OCI-LY7 (cell line): Measurements from ENCODE around the gene ELFN1. TPM values are rescaled to one million over a fixed set of nuclear protein-coding genes. Genes with fewer than 3 reads are reported as not detected.

ENCODE experiments used
- BruUV-seq: library from RNA; stranded (reverse); fragments of 400-500 nt; replicated peaks from 2 replicates; lab custom pipeline; 2021; lab: Mats Ljungman, UMichigan
- CTCF ChIA-PET: fragments of 300-600 bp; sonication (Branson Sonifier 250); formaldehyde crosslinking; loops from one replicate; lab custom pipeline; 2022; ENCODE audit warnings: antibody characterized with exemption; ENCODE audit not compliant: unreplicated experiment; lab: Charles Lee
- POLR2A ChIA-PET: fragments of 300-600 bp; sonication (Branson Sonifier 250); formaldehyde crosslinking; loops from one replicate; lab custom pipeline; 2022; ENCODE audit warnings: antibody characterized with exemption; lab: Charles Lee
- DNase-seq: peaks from one replicate; pipeline ENCODE4 v3.0.0-alpha.2; 2015; ENCODE audit warnings: low spot score
- H2AFZ ChIP-seq: fragments of 200-600 bp; sonication (generic), shearing (Covaris generic); 2 replicates; pipeline ENCODE4 v1.6.1; 2014; ENCODE audit warnings: mild to moderate bottlenecking, antibody characterized with exemption, low read length, moderate library complexity
- H3K27ac ChIP-seq: fragments of 200-600 bp; sonication (generic); 2 replicates; pipeline ENCODE4 v1.5.1; 2014; ENCODE audit warnings: mixed run types, low read depth, mild to moderate bottlenecking, moderate library complexity, low read length, inconsistent platforms; ENCODE audit not compliant: poor library complexity, severe bottlenecking
- H3K36me3 ChIP-seq: fragments of 200-600 bp; sonication (generic); 2 replicates; pipeline ENCODE4 v1.6.1; 2014; ENCODE audit warnings: mild to moderate bottlenecking, antibody characterized with exemption, low read length, moderate library complexity, mixed read lengths; ENCODE audit not compliant: insufficient read depth
- H3K4me1 ChIP-seq: fragments of 200-600 bp; sonication (generic); 2 replicates; pipeline ENCODE4 v1.5.1; 2014; ENCODE audit warnings: mild to moderate bottlenecking, low read length; ENCODE audit not compliant: insufficient read depth, poor library complexity, severe bottlenecking
- H3K4me2 ChIP-seq: fragments of 200-600 bp; sonication (generic); 2 replicates; pipeline ENCODE4 v1.6.1; 2014; ENCODE audit warnings: mild to moderate bottlenecking, low read length
- H3K4me3 ChIP-seq: fragments of 200-600 bp; sonication (generic); 2 replicates; pipeline ENCODE4 v1.5.1; 2014; ENCODE audit warnings: mild to moderate bottlenecking, low read depth, low read length; ENCODE audit not compliant: poor library complexity, severe bottlenecking
- H3K79me2 ChIP-seq: fragments of 200-600 bp; sonication (generic); 2 replicates; pipeline ENCODE4 v1.6.1; 2016; ENCODE audit warnings: low read depth, mild to moderate bottlenecking, low read length, moderate library complexity, mixed read lengths; ENCODE audit not compliant: insufficient read depth
- H3K9me2 ChIP-seq: fragments of 200-600 bp; sonication (generic); 2 replicates; pipeline ENCODE4 v1.6.1; 2016; ENCODE audit warnings: mild to moderate bottlenecking, low read length, mixed read lengths; ENCODE audit not compliant: insufficient read depth
- H3K9me3 ChIP-seq: fragments of 200-600 bp; sonication (generic); 2 replicates; pipeline ENCODE4 v1.6.1; 2014; ENCODE audit warnings: mild to moderate bottlenecking, mixed run types, low read length, mixed read lengths
- H4K20me1 ChIP-seq: fragments of 200-600 bp; sonication (generic); 2 replicates; pipeline ENCODE4 v1.6.1; 2014; ENCODE audit warnings: mild to moderate bottlenecking, antibody characterized with exemption, low read length, moderate library complexity, mixed read lengths; ENCODE audit not compliant: insufficient read depth
- EZH2phosphoT487 ChIP-seq: fragments of 200-600 bp; sonication (generic); IDR thresholded peaks from 2 replicates; pipeline ENCODE4 v1.6.1; 2018; ENCODE audit warnings: low read depth, borderline replicate concordance, mild to moderate bottlenecking, mixed run types, antibody characterized with exemption, low read length, moderate library complexity, mixed read lengths
- intact Hi-C: fragments of 100-400 bp; cut with micrococcal nuclease; formaldehyde crosslinking; loops from one replicate; pipeline ENCODE4 v1.10.0; 2022; ENCODE audit not compliant: unreplicated experiment
- total RNA-seq, 2 experiments: library from RNA; depleted of rRNA in 1 of 2; stranded (reverse); fragments of >200 nt in 1 of 2; shearing (Covaris generic) in 1 of 2; gene quantifications; 2 replicates each; pipeline ENCODE4 v1.2.3, GENCODE V29; 2014 to 2022
- TF ChIP-seq, protein P1 (sequence below): fragments of 200-600 bp; sonication (generic); conservative IDR thresholded peaks from 2 replicates; pipeline ENCODE4 v1.5.1; 2014; ENCODE audit warnings: mild to moderate bottlenecking, antibody characterized with exemption, low read length, moderate library complexity, mixed read lengths

ELFN1 gene
- total RNA-seq, 2 experiments from 2014 or later = not detected

DNA sequence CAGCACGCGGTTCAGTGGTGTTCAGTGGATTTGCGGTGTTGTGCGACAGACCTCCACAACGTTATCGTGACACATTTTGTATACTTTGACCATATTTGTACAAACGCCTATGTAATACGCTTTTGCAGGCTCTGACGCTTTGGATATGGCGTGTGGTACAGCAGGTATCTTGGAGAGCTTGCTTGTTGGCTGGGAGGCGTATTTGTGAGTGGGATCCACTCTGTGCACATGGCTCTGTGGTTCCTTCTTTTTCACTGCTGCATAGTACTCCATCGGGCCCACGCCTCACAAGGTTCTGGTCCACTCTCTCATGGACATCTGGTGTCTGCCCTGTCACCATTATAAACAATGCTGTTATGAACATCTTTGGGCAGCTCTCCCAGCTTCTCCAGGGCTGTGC, 53.2 kb downstream of the ELFN1 start:
- no peak for DNase-seq
- no TSS peak for BruUV-seq
- no peak for TF ChIP-seq EZH2phosphoT487
- TF ChIP-seq, protein P1, sequence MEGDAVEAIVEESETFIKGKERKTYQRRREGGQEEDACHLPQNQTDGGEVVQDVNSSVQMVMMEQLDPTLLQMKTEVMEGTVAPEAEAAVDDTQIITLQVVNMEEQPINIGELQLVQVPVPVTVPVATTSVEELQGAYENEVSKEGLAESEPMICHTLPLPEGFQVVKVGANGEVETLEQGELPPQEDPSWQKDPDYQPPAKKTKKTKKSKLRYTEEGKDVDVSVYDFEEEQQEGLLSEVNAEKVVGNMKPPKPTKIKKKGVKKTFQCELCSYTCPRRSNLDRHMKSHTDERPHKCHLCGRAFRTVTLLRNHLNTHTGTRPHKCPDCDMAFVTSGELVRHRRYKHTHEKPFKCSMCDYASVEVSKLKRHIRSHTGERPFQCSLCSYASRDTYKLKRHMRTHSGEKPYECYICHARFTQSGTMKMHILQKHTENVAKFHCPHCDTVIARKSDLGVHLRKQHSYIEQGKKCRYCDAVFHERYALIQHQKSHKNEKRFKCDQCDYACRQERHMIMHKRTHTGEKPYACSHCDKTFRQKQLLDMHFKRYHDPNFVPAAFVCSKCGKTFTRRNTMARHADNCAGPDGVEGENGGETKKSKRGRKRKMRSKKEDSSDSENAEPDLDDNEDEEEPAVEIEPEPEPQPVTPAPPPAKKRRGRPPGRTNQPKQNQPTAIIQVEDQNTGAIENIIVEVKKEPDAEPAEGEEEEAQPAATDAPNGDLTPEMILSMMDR = no peak
- Histone ChIP-seq H3K4me2 (no peak overlapping the region), H3K9me2 (no peaks in the 10 kb centered on the region), H3K9me3 (no peaks in the 10 kb centered on the region), H3K36me3 (no peaks in the 10 kb centered on the region), H3K27ac (no peak overlapping the region), H2AFZ (no peak overlapping the region), H3K4me1 (no peaks in the 10 kb centered on the region), H4K20me1 (no peaks in the 10 kb centered on the region), H3K4me3 (no peak overlapping the region), H3K79me2 (no peaks in the 10 kb centered on the region)
- ChIA-PET CTCF (no interaction called here), POLR2A (no interaction called here)
- intact Hi-C loops = no loop called here

DNA sequence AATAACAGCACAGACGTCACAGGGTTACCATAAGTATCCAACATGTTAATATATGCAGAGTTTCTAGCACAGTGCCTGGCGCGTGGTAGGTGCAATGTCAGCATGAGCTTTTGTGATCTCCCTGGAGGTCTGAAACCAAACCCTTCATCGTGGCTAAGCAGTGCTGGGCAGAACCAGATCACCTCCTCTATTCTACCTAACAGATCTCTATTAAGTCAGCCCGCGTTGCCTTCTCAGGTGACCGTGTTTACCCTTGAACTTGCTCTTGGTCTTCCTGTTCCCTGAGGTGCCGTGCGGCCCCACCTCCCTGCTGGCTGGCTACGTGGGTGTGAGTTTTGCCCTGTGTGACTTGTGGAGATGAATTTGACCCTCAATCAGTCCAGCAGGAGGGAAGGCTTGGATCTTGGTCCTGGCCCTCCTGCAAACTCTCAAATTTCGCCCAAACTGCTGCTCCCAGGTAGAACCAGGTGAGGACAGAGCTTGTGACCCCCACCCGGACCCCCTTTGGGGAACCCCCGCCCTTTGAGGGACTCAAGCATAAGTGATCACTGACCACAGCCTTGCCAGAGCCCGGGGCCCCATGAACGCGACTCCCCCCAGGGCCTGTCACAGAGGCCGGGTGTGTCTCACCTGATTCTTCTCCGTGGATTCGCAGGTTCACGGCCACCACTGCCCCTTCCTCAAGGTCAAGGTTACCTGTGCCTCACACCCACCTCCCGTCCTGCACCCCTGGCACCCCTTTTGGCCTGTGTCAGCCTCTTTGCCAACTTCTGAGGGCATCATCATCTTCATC, 54.2 kb downstream of the ELFN1 start:
- Histone ChIP-seq H3K9me2 (no peaks in the 10 kb centered on the region), H3K4me1 (no peaks in the 10 kb centered on the region), H3K36me3 (no peaks in the 10 kb centered on the region), H2AFZ (no peak overlapping the region), H3K4me2 (no peak overlapping the region), H3K9me3 (no peaks in the 10 kb centered on the region), H3K4me3 (no peak overlapping the region), H3K79me2 (no peaks in the 10 kb centered on the region), H3K27ac (no peak overlapping the region), H4K20me1 (no peaks in the 10 kb centered on the region)
- BruUV-seq = no TSS peak
- CTCF ChIA-PET = no interaction called here
- intact Hi-C loops = no loop called here
- TF ChIP-seq EZH2phosphoT487 = no peak
- TF ChIP-seq, protein P1 = no peak
- POLR2A ChIA-PET = no interaction called here
- no peak for DNase-seq

DNA sequence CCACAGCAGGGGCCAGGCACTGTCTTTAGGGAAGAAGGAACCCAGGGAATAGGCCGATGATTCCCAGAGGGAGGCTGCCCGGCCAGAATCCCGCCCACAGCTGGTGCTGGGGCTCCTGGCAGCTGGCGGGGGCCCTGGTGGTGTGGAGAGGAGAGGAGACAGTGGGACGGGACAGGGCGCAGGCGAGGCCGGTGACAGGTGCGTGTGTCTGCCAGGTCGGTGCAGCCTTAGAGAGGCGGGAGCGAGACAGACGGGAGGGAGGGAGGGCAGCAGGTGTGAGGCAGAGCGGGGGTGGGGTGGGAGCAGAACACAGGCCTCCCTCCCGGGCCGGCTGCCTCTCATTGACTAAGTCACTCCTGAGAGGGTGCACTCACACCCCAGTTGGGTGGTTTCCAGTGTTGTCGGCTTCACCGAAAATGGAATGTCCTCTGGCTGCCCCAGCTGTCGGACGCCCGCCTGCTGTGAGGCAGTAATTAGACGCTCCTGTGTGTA, 55.2 kb downstream of the ELFN1 start:
- no peaks in the 10 kb centered on the region for H3K36me3 ChIP-seq
- intact Hi-C loops = no loop called here
- no peak for TF ChIP-seq EZH2phosphoT487
- TF ChIP-seq, protein P1 = no peak
- no peak overlapping the region for H2AFZ ChIP-seq
- no peak for DNase-seq
- BruUV-seq = no TSS peak
- POLR2A ChIA-PET = no interaction called here
- no peaks in the 10 kb centered on the region for H4K20me1 ChIP-seq
- H3K79me2 ChIP-seq = no peaks in the 10 kb centered on the region
- CTCF ChIA-PET = no interaction called here
- H3K27ac ChIP-seq = no peak overlapping the region
- no peaks in the 10 kb centered on the region for H3K9me3 ChIP-seq
- no peak overlapping the region for H3K4me3 ChIP-seq
- no peaks in the 10 kb centered on the region for H3K9me2 ChIP-seq
- no peaks in the 10 kb centered on the region for H3K4me1 ChIP-seq
- no peak overlapping the region for H3K4me2 ChIP-seq
